ENCODE measurements around the gene FDX2.

The FDX2 gene

DNA sequence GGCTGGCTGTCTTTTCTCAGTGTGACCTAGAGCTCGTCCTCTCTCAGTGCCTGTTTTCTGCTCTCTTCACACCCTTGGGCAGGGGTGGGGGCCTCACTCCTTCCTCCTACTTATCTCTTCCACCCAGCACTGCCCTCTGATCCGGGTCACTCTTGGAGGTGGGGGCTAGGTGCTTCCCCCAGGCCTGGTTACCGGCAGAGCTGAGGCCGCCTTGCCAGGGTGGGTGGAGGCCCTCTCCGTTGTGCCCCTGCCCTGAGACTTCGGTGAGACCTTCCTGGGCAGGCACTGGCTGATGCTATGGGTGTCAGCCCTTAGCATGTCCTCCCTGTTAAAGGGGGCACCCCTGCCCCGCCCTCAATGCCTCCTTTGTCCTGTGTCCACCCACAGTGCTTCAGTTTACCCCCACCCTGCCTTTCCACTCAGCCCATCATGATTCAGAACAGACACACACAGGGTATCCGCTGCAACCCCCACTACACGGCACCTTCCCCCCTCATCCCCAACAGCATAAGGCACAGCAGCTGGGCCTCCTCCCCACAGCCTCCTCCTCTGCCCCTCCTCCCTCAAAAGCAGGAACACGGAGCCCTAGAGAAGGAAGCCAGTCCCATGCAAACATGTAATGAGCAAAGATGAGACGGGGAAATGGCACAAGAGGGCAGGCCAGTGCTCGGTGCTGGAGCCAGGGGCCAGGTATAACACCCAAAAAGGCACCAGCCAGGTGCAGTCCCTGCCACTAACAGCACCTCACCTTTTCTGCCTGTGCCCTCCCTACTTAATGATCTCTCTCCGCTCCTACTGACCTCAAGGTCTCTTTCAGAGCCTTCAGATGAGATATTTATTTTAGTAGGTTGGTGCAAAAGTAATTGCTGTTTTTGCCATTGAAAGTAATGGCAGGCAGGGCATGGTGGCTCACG lies 16.0 kb downstream of the FDX2 start:
- DNase-seq (ENCODE audit: low read depth), result no peak

DNA sequence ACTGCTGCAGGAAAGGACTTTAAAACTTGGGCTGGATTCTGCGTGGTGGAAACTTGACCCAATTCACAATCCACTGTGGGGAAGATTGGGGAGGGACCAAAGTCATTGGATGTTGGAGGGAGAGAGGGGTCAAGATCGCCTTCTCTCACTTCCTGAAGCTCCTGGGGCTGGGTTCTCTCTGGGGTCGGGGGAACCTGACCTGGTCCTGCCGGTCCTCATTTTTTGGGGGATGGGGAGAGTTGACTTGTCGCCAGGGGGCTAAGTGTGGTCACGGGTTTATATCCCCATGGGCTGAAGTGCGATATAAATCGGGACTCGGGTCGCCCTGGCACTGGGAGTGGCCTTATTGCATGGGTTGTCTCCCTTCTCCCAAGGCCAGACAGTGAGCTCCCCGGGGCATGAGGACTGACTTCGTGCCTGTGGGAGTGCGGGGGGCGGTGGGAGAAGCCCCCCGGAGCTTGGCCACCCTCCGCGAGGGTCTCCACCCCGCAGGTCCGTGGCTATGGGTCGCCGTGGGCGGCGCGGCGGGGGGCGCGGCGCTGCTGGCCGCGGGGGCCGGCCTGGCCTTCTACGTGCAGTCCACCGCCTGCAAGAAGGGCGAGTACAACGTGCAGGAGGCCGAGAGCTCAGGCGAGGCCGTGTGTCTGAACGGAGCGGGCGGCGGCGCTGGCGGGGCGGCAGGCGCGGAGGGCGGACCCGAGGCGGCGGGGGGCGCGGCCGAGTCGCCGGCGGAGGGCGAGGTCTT lies 19.8 kb downstream of the FDX2 start:
- DNase-seq (ENCODE audit: low read depth), result no peak

DNA sequence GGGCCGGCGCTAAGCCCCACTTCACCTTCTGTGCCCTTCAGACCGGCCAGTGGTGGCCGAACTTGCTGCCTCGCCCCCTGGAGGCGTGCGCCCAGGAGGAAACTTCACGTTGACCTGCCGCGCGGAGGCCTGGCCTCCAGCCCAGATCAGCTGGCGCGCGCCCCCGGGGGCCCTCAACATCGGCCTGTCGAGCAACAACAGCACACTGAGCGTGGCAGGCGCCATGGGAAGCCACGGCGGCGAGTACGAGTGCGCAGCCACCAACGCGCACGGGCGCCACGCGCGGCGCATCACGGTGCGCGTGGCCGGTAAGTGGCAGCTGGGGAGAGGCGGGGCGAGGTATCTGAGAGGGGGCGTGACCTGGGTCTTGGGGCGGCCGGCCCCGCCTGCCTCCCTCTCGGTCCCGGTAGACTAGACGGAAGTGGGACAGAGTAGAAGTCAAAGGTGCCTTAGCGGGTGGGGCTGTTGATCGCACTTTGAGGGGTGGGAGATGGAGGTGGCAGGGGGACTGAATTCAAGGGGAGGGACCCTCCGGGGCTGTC lies 20.4 kb downstream of the FDX2 start:
- peak; percentile 55 for DNase-seq (ENCODE audit: low read depth)

DNA sequence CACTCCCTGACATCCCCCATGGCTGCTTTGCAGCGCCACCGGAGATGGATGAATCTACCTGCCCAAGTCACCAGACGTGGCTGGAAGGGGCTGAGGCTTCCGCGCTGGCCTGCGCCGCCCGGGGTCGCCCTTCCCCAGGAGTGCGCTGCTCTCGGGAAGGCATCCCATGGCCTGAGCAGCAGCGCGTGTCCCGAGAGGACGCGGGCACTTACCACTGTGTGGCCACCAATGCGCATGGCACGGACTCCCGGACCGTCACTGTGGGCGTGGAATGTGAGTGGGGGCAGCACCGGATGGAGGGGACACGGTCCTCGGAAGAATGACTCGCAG lies 21.5 kb downstream of the FDX2 start:
- no peak for DNase-seq (ENCODE audit: low read depth)

DNA sequence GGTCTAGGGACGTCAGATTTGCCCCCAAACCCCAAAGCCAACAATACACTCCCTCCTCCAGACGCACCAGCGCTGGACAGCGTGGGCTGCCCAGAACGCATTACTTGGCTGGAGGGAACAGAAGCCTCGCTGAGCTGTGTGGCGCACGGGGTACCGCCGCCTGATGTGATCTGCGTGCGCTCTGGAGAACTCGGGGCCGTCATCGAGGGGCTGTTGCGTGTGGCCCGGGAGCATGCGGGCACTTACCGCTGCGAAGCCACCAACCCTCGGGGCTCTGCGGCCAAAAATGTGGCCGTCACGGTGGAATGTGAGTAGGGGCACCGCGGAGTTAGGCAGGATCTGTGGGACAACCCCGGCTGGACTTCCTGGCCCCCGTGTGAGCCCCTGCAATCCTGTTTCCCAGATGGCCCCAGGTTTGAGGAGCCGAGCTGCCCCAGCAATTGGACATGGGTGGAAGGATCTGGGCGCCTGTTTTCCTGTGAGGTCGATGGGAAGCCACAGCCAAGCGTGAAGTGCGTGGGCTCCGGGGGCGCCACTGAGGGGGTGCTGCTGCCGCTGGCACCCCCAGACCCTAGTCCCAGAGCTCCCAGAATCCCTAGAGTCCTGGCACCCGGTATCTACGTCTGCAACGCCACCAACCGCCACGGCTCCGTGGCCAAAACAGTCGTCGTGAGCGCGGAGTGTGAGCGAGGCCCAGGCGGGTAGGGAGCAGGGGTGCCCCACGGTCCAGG lies 22.0 kb downstream of the FDX2 start:
- no peak for DNase-seq (ENCODE audit: low read depth)

DNA sequence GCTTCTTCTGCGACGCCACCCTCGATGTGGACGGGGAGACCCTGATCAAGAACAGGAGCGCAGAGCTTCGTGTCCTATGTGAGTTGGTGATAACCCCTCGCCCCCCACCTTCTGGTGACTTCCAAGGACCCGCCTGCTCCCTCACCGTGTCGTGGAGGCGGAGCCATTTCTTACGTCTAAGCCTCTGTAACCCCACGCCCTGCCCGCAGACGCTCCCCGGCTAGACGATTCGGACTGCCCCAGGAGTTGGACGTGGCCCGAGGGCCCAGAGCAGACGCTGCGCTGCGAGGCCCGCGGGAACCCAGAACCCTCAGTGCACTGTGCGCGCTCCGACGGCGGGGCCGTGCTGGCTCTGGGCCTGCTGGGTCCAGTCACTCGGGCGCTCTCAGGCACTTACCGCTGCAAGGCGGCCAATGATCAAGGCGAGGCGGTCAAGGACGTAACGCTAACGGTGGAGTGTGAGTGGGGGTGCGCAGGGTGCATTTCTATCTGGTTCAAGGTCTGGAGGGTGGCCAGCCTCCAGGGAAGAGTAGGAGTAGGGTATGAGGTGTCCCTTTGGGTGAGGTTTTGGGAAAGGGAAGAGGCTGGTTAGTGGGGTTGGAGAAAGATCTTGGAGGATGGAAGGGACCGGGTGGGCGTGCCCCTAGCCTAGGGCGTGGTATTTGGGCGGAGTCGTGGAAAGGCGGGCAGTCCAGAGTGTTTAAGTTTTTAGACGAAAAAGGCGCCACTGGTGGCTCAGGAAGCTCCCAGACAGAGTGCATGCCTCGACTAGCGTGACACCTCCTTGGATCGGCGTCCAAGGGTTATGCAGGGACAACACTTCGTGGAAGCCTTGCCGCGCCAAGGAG lies 22.8 kb downstream of the FDX2 start:
- DNase-seq (ENCODE audit: low read depth), result no peak

DNA sequence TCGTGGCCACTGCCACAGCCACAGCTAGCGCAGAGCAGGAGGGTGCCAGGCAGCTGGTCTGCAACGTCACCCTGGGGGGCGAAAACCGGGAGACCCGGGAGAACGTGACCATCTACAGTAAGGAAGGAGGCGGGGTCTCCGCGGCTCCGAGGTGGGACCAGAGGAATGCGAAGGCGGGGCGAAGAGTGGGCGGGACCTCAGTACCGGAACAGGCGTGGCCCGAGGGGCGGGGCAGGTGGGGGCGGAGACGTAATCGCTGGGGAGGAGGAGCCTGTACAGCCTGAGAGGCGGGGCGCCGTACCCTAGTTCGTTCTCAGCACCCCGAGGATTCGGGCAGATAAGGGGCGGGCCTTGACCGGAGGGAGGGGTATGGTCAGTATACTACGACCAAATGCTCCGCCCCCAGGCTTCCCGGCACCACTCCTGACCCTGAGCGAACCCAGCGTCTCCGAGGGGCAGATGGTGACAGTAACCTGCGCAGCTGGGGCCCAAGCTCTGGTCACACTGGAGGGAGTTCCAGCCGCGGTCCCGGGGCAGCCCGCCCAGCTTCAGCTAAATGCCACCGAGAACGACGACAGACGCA lies 23.5 kb downstream of the FDX2 start:
- peak; percentile 49 for DNase-seq (ENCODE audit: low read depth)

DNA sequence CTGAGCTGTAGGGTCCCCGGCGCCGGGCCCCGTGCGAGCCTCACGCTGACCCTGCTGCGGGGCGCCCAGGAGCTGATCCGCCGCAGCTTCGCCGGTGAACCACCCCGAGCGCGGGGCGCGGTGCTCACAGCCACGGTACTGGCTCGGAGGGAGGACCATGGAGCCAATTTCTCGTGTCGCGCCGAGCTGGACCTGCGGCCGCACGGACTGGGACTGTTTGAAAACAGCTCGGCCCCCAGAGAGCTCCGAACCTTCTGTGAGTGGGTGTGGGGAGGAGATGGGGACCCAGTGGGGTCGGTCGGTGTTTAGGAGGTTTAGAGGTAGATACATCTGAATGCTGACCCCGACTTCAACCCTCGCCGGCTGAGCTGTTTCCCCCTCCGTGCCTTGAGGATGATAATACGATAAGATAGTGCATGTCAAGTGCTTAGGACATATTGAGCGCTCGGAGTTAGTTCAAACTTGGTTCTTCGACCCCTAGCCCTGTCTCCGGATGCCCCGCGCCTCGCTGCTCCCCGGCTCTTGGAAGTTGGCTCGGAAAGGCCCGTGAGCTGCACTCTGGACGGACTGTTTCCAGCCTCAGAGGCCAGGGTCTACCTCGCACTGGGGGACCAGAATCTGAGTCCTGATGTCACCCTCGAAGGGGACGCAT lies 24.1 kb downstream of the FDX2 start:
- no peak for DNase-seq (ENCODE audit: low read depth)

DNA sequence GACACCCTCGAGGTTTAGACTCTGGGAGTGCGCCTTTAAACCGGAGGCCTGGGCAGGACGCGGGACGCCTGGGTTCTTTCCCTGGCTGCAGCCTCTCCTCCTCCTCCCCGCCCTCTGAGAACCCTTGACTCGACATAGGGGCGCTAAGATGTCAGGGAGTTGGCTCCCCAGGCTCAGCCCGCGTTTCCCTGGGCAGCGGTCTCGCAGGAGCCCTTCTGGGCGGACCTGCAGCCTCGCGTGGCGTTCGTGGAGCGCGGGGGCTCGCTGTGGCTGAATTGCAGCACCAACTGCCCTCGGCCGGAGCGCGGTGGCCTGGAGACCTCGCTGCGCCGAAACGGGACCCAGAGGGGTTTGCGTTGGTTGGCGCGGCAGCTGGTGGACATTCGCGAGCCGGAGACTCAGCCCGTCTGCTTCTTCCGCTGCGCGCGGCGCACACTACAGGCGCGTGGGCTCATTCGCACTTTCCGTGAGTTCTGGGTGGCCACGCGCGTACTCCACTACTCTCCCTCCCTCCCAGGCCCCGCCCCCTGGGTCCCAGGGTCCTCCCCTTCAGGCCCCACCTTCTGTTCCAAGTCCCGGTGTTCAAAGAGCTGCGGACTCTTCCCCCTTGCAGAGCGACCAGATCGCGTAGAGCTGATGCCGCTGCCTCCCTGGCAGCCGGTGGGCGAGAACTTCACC lies 24.8 kb downstream of the FDX2 start:
- DNase-seq (ENCODE audit: low read depth), result no peak

DNA sequence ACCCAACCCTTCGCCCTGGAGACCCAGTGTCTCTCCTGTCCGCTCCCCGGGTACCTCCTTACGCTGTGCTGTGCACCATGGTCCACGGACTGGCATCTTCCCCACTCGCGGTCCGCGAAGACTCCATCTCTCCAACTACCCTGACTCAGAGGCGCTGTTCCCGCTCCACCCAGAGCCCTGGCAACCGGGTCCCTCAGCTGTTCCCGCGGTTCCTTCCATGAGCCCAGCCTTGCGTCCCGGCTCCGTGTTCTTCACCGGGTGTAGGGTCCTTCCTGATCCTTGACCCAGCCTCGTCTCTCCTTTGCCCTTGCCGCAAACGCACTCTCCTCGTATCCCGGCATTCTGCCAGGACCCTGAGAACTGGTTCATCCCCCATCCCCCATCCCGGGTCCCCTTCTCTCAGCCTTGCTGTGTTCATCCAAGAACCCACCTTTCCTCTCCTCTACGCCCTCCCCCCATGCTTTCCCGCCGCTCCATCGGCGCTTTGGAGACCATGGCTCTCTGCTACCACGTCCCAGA lies 25.4 kb downstream of the FDX2 start:
- DNase-seq (ENCODE audit: low read depth), result no peak

DNA sequence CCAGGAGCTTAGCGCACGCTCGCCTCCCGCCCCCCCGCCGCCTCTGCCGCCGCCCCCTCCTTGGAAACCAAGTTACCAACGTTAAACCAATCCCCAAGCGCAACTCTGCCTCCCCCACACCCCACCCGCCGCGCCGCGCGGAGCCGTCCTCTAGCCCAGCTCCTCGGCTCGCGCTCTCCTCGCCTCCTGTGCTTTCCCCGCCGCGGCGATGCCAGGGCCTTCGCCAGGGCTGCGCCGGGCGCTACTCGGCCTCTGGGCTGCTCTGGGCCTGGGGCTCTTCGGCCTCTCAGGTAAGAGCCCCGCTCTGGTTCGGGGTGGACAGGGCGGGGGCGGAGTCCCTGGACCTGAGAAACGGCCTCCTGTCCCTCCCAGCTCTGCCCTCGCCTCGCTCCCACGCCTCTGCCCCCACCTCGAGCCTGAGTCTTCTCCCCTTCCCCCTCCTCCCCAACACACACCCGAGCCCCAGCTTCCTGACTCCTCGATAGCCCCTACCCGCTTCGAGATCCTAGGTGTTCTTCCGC lies 25.9 kb downstream of the FDX2 start, which contains the start of gene ICAM5:
Gene ICAM5, plus strand, starts transcription at position 117 of the 521 bp plus-strand sequence. Its CDS starts 92 bp downstream, at position 209.
- no peak for DNase-seq (ENCODE audit: low read depth)

DNA sequence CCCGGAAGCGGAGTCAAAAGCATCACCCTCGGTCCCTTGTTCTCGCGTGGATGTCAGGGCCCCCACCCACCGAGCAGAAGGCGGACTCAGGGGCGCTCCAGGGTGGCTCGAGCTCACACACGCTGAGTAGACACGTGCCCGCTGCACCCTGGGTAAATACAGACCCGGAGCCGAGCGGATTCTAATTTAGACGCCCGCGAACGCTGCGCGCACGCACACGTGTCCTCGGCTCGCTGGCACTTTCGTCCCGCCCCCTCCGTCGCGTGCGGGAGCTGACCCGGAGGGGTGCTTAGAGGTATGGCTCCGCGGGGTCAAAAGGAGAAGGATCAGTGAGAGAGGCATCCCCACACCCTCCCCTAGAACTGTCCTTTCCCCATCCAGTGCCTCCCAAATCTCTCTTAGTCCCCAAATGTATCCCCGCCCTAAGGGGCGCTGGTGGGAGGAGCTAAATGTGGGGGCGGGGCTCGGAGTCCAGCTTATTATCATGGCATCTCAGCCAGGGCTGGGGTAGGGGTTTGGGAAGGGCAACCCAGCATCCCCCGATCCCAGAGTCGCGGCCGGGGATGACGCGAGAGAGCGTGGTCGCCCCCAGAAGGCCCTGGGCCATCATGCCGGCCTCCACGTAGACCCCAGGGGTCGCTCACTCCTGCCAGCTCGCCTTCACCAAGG lies 26.5 kb downstream of the FDX2 start:
- peak; percentile 46 for DNase-seq (ENCODE audit: low read depth)

DNA sequence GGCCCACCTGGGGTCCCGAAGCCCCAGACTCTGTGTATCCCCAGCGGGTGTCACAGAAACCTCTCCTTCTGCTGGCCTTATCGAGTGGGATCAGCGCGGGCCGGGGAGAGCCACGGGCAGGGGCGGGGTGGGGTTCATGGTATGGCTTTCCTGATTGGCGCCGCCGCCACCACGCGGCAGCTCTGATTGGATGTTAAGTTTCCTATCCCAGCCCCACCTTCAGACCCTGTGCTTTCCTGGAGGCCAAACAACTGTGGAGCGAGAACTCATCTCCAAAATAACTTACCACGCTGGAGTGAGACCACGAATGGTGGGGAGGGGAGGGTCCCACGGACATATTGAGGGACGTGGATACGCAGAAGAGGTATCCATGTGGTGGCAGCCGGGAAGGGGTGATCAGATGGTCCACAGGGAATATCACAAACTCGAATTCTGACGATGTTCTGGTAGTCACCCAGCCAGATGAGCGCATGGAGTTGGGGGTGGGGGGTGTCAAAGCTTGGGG lies 27.1 kb downstream of the FDX2 start:
- no peak for DNase-seq (ENCODE audit: low read depth)

DNA sequence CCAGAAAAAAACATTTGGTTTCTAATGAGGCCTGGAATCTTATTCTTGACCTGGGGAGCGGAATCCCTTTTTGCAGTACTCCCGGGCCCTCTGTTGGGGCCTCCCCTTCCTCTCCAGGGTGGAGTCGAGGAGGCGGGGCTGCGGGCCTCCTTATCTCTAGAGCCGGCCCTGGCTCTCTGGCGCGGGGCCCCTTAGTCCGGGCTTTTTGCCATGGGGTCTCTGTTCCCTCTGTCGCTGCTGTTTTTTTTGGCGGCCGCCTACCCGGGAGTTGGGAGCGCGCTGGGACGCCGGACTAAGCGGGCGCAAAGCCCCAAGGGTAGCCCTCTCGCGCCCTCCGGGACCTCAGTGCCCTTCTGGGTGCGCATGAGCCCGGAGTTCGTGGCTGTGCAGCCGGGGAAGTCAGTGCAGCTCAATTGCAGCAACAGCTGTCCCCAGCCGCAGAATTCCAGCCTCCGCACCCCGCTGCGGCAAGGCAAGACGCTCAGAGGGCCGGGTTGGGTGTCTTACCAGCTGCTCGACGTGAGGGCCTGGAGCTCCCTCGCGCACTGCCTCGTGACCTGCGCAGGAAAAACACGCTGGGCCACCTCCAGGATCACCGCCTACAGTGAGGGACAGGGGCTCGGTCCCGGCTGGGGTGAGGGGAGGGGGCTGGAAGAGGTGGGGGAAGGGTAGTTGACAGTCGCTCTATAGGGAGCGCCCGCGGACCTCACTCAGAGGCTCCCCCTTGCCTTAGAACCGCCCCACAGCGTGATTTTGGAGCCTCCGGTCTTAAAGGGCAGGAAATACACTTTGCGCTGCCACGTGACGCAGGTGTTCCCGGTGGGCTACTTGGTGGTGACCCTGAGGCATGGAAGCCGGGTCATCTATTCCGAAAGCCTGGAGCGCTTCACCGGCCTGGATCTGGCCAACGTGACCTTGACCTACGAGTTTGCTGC lies 28.7 kb downstream of the FDX2 start, which contains the start of gene ICAM4:
Gene ICAM4, plus strand, starts transcription at position 153 of the 935 bp plus-strand sequence. Its CDS starts 58 bp downstream, at position 211.
- DNase-seq (ENCODE audit: low read depth), result no peak

DNA sequence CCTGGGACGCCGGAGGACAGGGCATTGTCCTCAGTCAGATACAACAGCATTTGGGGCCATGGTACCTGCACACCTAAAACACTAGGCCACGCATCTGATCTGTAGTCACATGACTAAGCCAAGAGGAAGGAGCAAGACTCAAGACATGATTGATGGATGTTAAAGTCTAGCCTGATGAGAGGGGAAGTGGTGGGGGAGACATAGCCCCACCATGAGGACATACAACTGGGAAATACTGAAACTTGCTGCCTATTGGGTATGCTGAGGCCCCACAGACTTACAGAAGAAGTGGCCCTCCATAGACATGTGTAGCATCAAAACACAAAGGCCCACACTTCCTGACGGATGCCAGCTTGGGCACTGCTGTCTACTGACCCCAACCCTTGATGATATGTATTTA lies 30.4 kb downstream of the FDX2 start:
- no peak for DNase-seq (ENCODE audit: low read depth)

DNA sequence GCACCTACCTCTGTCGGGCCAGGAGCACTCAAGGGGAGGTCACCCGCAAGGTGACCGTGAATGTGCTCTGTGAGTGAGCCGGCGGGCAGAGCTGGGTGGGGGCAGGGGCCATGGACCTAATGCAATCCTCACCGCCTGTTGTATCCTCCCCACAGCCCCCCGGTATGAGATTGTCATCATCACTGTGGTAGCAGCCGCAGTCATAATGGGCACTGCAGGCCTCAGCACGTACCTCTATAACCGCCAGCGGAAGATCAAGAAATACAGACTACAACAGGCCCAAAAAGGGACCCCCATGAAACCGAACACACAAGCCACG lies 30.9 kb downstream of the FDX2 start:
- DNase-seq (ENCODE audit: low read depth), result no peak

Measured in T follicular helper cell (primary cell).